Panc1 (cell line): ENCODE measurements around the gene MRPL27. TPM values are rescaled to one million over a fixed set of nuclear protein-coding genes. Genes with fewer than 3 reads are reported as not detected.

Experiments
- ATAC-seq: fragments of 200-7000 bp; cut with Tn5 transposase; 2 replicates; pipeline ENCODE4 v1.9.1; 2020; ENCODE audit warnings: mild to moderate bottlenecking, moderate library complexity
- BruUV-seq: library from RNA; stranded (reverse); fragments of 400-500 nt; replicated peaks from 2 replicates; lab custom pipeline; 2021; lab: Mats Ljungman, UMichigan
- CTCF ChIA-PET: fragments of 300-600 bp; sonication (Branson Sonifier 250); formaldehyde crosslinking; loops from one replicate; lab custom pipeline; 2022; ENCODE audit warnings: antibody characterized with exemption; lab: Charles Lee
- POLR2A ChIA-PET: fragments of 300-600 bp; sonication (Branson Sonifier 250); formaldehyde crosslinking; loops from one replicate; lab custom pipeline; 2022; ENCODE audit warnings: antibody characterized with exemption; lab: Charles Lee
- DNase-seq: peaks from one replicate; pipeline ENCODE4 v3.0.0-alpha.2; 2010; ENCODE audit warnings: low read depth, low spot score
- H3K27ac ChIP-seq: 2 replicates; pipeline ENCODE4 v1.5.1; 2011; ENCODE audit warnings: mild to moderate bottlenecking, low read length, inconsistent platforms
- H3K27me3 ChIP-seq: fragments of 200-500 bp; sonication (Bioruptor generic); 2 replicates; pipeline ENCODE4 v1.6.0; 2014; ENCODE audit warnings: low read length, inconsistent platforms; ENCODE audit not compliant: control insufficient read depth, insufficient read depth
- H3K36me3 ChIP-seq: fragments of 200-500 bp; sonication (Bioruptor generic); 2 replicates; pipeline ENCODE4 v1.5.1; 2014; ENCODE audit warnings: inconsistent platforms, mild to moderate bottlenecking, low read length, moderate library complexity; ENCODE audit not compliant: control insufficient read depth, insufficient read depth
- H3K4me1 ChIP-seq: 2 replicates; pipeline ENCODE4 v1.5.1; 2011; ENCODE audit warnings: inconsistent platforms, mild to moderate bottlenecking, low read length, moderate library complexity; ENCODE audit not compliant: control insufficient read depth, insufficient read depth
- H3K4me3 ChIP-seq, 2 experiments: 2 replicates each; pipeline ENCODE4 v1.5.1; 2011 to 2012; ENCODE audit warnings: low read depth in 2 of 2, low read length in 2 of 2, mild to moderate bottlenecking in 2 of 2, inconsistent platforms in 1 of 2, moderate library complexity in 1 of 2
- H3K9me3 ChIP-seq: fragments of 200-500 bp; sonication (Bioruptor generic); 2 replicates; pipeline ENCODE4 v1.5.1; 2014; ENCODE audit warnings: low read depth, mild to moderate bottlenecking, inconsistent platforms, low read length, moderate library complexity; ENCODE audit not compliant: control insufficient read depth, insufficient read depth
- POLR2AphosphoS5 ChIP-seq: IDR thresholded peaks from 2 replicates; pipeline ENCODE4 v1.6.1; 2012; ENCODE audit warnings: mild to moderate bottlenecking, low read depth, low read length, moderate library complexity
- SIN3A ChIP-seq: IDR thresholded peaks from 2 replicates; pipeline ENCODE4 v1.6.1; 2012; ENCODE audit warnings: low read depth, mild to moderate bottlenecking, low read length, moderate library complexity, borderline replicate concordance; ENCODE audit not compliant: insufficient read depth
- TCF7L2 ChIP-seq: IDR thresholded peaks from 2 replicates; pipeline ENCODE4 v1.6.1; 2011; ENCODE audit warnings: mild to moderate bottlenecking, low read depth, low read length, inconsistent platforms
- in situ Hi-C: cut with HindIII; loops from 2 replicates; pipeline ENCODE4 v1.10.0; 2016; ENCODE audit warnings: low sequenced_read_pairs, low pct_unique_long_range_greater_than_20kb
- intact Hi-C: fragments of 100-400 bp; cut with micrococcal nuclease; formaldehyde crosslinking; loops from one replicate; pipeline ENCODE4 v1.10.0; 2022; ENCODE audit not compliant: unreplicated experiment
- total RNA-seq: library from RNA; stranded (reverse); gene quantifications from one replicate; pipeline ENCODE4 v1.2.1, GENCODE V29; 2021; ENCODE audit not compliant: unreplicated experiment
- TF ChIP-seq, protein P1 (sequence below), 2 experiments: IDR thresholded peaks; 2 replicates each; pipeline ENCODE4 v1.6.1; 2011 to 2012; ENCODE audit warnings: low read depth in 2 of 2, control low read depth in 1 of 2, low read length in 1 of 2, mild to moderate bottlenecking in 1 of 2, moderate library complexity in 1 of 2; ENCODE audit not compliant: insufficient read depth in 1 of 2
- TF ChIP-seq, protein P2 (sequence below): fragments of 450-650 bp; IDR thresholded peaks from 2 replicates; pipeline ENCODE4 v1.5.1; 2017; ENCODE audit warnings: mild to moderate bottlenecking

The MRPL27 gene
- total RNA-seq, 1 experiment from 2014 or later = 136 TPM

DNA sequence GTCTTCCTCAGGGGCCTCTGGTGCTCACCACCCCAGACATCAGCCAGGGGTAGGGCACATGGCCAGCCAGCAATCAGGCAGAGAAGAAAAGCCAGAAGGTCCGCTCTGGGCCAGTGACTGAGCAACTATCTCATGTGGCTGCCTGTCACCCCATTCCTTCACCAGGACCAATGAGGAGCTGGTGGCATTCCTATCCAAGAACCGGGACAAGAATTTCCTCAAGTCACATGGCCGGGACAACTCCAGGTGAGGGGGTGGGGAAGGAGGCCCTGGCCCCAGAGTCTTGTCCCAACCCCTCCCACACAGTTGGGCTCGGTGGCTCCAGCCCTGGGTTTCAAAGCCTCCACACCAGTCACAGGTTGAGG lies 17.7 kb downstream of the MRPL27 start:
- no peak for TF ChIP-seq POLR2AphosphoS5
- TF ChIP-seq, protein P1, sequence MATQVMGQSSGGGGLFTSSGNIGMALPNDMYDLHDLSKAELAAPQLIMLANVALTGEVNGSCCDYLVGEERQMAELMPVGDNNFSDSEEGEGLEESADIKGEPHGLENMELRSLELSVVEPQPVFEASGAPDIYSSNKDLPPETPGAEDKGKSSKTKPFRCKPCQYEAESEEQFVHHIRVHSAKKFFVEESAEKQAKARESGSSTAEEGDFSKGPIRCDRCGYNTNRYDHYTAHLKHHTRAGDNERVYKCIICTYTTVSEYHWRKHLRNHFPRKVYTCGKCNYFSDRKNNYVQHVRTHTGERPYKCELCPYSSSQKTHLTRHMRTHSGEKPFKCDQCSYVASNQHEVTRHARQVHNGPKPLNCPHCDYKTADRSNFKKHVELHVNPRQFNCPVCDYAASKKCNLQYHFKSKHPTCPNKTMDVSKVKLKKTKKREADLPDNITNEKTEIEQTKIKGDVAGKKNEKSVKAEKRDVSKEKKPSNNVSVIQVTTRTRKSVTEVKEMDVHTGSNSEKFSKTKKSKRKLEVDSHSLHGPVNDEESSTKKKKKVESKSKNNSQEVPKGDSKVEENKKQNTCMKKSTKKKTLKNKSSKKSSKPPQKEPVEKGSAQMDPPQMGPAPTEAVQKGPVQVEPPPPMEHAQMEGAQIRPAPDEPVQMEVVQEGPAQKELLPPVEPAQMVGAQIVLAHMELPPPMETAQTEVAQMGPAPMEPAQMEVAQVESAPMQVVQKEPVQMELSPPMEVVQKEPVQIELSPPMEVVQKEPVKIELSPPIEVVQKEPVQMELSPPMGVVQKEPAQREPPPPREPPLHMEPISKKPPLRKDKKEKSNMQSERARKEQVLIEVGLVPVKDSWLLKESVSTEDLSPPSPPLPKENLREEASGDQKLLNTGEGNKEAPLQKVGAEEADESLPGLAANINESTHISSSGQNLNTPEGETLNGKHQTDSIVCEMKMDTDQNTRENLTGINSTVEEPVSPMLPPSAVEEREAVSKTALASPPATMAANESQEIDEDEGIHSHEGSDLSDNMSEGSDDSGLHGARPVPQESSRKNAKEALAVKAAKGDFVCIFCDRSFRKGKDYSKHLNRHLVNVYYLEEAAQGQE (IDR thresholded peaks at IDR 0.05; ENCODE audit: insufficient read depth in 1 of 2, low read depth in 2 of 2, low read length in 1 of 2) = no peak
- no peak for TF ChIP-seq TCF7L2
- DNase-seq (no peak), ATAC-seq (no peak)
- Histone ChIP-seq H3K4me1 (no peaks in the 10 kb centered on the region), H3K36me3 (0 out of 2 replicates have a peak, but pooled peaks cover 2% of the 10 kb centered on the region), H3K27ac (no peak overlapping the region), H3K9me3 (no peaks in the 10 kb centered on the region), H3K27me3 (no peaks in the 10 kb centered on the region), H3K4me3 (no peak overlapping the region)
- POLR2A ChIA-PET = interaction anchor here (0.6 kb wide), 1 partner anchor 223 kb away, joined by 3 read pairs; no protein-coding TSS in a partner anchor
- CTCF ChIA-PET = interaction anchor here (0.6 kb wide), 1 partner anchor 40 kb away, joined by 5 read pairs; no protein-coding TSS in a partner anchor
- intact Hi-C loops (no loop called here), in situ Hi-C loops (no loop called here)
- no TSS peak for BruUV-seq

DNA sequence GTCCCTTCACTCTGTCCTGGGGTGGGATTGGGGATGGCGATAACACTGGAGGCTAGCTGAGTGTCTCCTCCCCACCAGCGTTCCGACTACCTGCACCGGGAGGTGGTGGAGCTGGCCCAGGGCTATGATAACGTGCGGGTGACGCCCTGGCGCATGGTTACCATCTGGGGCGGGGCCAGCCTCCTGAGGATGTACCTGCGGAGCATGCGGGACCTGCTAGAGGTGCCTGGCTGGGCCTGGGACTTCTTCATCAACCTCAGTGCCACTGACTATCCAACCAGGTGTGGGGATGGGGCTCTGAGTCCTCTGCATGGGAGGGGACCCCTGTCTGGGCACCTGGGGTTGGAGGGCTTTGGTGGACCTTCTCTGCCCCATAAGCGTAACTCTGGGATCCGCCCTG lies 18.2 kb downstream of the MRPL27 start:
- Histone ChIP-seq H3K36me3 (0 out of 2 replicates have a peak, but pooled peaks cover 2% of the 10 kb centered on the region), H3K9me3 (no peaks in the 10 kb centered on the region), H3K4me3 (no peak overlapping the region), H3K27ac (no peak overlapping the region), H3K27me3 (no peaks in the 10 kb centered on the region), H3K4me1 (no peaks in the 10 kb centered on the region)
- no TSS peak for BruUV-seq
- no peak for TF ChIP-seq TCF7L2
- intact Hi-C loops (no loop called here), in situ Hi-C loops (no loop called here)
- ATAC-seq = no peak
- CTCF ChIA-PET = interaction anchor here (0.6 kb wide), 1 partner anchor 7 kb away, joined by 3 read pairs; no protein-coding TSS in a partner anchor
- POLR2A ChIA-PET = no interaction called here
- DNase-seq = no peak

DNA sequence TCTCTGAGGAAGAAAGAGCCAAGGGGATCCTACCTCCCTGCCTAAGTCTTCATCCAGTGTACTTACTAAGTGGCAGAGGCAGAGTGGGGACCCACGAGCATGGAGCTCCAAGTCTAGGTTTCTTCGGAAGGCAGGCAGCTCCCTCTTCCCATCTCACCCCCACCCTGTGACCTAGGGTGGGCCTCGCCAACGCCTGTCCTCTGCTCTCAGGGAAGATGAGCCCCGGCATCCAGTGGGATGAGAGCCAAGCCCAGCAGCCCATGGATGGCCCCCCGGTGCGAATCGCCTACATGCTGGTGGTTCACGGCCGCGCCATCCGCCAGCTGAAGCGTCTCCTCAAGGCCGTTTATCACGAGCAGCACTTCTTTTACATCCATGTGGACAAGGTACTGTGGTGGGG lies 18.8 kb downstream of the MRPL27 start:
- Histone ChIP-seq H3K9me3 (no peaks in the 10 kb centered on the region), H3K36me3 (0 out of 2 replicates have a peak, but pooled peaks cover 2% of the 10 kb centered on the region), H3K27ac (no peak overlapping the region), H3K4me1 (no peaks in the 10 kb centered on the region), H3K4me3 (no peak overlapping the region), H3K27me3 (no peaks in the 10 kb centered on the region)
- intact Hi-C loops (no loop called here), in situ Hi-C loops (no loop called here)
- no peak for ATAC-seq
- ChIA-PET POLR2A (interaction anchor here (0.6 kb wide), 1 partner anchor 72 kb away, joined by 4 read pairs; no protein-coding TSS in a partner anchor), CTCF (interaction anchor here (0.6 kb wide), 1 partner anchor 8 kb away, joined by 3 read pairs; no protein-coding TSS in a partner anchor)
- no TSS peak for BruUV-seq
- no peak for DNase-seq
- TF ChIP-seq, protein P1 (IDR thresholded peaks at IDR 0.05; ENCODE audit: insufficient read depth in 1 of 2, low read depth in 2 of 2, low read length in 1 of 2) = no peak
- no peak for TF ChIP-seq TCF7L2
- TF ChIP-seq, protein P2, sequence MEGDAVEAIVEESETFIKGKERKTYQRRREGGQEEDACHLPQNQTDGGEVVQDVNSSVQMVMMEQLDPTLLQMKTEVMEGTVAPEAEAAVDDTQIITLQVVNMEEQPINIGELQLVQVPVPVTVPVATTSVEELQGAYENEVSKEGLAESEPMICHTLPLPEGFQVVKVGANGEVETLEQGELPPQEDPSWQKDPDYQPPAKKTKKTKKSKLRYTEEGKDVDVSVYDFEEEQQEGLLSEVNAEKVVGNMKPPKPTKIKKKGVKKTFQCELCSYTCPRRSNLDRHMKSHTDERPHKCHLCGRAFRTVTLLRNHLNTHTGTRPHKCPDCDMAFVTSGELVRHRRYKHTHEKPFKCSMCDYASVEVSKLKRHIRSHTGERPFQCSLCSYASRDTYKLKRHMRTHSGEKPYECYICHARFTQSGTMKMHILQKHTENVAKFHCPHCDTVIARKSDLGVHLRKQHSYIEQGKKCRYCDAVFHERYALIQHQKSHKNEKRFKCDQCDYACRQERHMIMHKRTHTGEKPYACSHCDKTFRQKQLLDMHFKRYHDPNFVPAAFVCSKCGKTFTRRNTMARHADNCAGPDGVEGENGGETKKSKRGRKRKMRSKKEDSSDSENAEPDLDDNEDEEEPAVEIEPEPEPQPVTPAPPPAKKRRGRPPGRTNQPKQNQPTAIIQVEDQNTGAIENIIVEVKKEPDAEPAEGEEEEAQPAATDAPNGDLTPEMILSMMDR = no peak
- TF ChIP-seq SIN3A = no peak
- no peak for TF ChIP-seq POLR2AphosphoS5
